Measurements from ENCODE around the gene PHLDB3. TPM values are rescaled to one million over a fixed set of nuclear protein-coding genes. Genes with fewer than 3 reads are reported as not detected.

Gene PHLDB3
- total RNA-seq, 1 donor from 2014 or later, result 13.4 TPM

DNA sequence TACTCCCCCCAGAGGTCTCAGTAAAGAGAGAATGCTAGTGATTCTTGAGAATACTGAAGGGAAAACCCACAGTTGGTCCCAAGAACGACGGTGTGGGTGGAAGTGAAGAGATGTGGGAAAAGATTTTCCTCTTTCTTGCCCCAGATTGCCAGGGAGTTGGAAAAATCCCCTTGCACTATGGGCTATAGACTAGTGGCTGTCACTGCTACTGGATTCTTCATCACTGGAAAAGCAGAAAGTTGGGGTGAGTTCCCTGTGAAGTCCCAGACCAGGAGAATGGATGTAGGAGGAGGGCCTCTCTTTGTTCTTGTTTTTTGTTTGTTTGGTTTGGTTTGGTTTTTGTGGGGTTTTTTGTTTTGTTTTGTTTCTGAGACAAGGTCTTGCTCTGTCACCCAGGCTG, 50.5 kb downstream of the PHLDB3 start:
- no peak for FAIRE-seq

DNA sequence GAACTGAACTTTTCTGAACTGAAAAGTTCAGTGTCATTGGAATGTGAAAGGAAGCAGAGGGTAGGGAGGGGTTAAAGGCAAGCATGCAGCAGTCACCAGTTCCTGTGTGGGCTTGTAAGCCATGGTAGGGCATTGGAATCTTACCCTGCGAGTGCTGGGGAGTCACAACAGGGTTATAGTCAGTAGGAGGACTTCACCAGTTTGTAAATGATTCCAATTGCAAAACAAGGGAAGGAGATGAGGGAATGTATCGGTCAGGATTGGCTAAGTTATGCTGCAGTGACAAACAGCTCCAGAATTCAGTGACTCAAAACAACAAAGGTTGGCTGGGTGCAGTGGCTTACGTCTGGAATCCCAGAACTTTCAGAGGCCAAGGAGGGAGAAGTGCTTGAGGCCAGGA, 52.0 kb downstream of the PHLDB3 start:
- Histone ChIP-seq H3K4me2 (ENCODE audit: low read length) (no peak overlapping the region), H3K9ac (ENCODE audit: low read length) (no peak overlapping the region), H3K9me3 (ENCODE audit: insufficient read depth, low read depth, low read length) (peaks cover 5% of the 10 kb centered on the region), H4K20me1 (ENCODE audit: insufficient read depth, low read length) (no peaks in the 10 kb centered on the region), H3K4me3 (ENCODE audit: insufficient read depth, low read depth, low read length) (no peak overlapping the region), H3K36me3 (ENCODE audit: insufficient read depth, low read length) (no peaks in the 10 kb centered on the region), H3K4me1 (ENCODE audit: insufficient read depth, low read length) (no peaks in the 10 kb centered on the region), H2AFZ (ENCODE audit: low read depth, low read length) (no peak overlapping the region), H3K79me2 (ENCODE audit: insufficient read depth, low read length) (no peaks in the 10 kb centered on the region), H3K27me3 (ENCODE audit: insufficient read depth, low read length) (no peaks in the 10 kb centered on the region), H3K27ac (ENCODE audit: low read depth, low read length) (no peak overlapping the region)
- no peak for FAIRE-seq
- peaks cover 2% of the 10 kb centered on the region for H3K4me1 Mint-ChIP-seq (ENCODE audit: low read depth, unreplicated experiment)
- peaks cover 7% of the 10 kb centered on the region for H3K9me3 Mint-ChIP-seq (ENCODE audit: unreplicated experiment)
- H3K27me3 Mint-ChIP-seq (ENCODE audit: low read depth, unreplicated experiment), result peaks cover 14% of the 10 kb centered on the region
- no peak for DNase-seq (ENCODE audit: low read depth)
- no peak overlapping the region for H3K4me3 Mint-ChIP-seq (ENCODE audit: unreplicated experiment)
- no peak overlapping the region for H3K27ac Mint-ChIP-seq (ENCODE audit: unreplicated experiment)
- TF ChIP-seq EZH2 (IDR thresholded peaks at IDR 0.05; ENCODE audit: insufficient read depth, low read length), result no peak
- TF ChIP-seq, protein P1, sequence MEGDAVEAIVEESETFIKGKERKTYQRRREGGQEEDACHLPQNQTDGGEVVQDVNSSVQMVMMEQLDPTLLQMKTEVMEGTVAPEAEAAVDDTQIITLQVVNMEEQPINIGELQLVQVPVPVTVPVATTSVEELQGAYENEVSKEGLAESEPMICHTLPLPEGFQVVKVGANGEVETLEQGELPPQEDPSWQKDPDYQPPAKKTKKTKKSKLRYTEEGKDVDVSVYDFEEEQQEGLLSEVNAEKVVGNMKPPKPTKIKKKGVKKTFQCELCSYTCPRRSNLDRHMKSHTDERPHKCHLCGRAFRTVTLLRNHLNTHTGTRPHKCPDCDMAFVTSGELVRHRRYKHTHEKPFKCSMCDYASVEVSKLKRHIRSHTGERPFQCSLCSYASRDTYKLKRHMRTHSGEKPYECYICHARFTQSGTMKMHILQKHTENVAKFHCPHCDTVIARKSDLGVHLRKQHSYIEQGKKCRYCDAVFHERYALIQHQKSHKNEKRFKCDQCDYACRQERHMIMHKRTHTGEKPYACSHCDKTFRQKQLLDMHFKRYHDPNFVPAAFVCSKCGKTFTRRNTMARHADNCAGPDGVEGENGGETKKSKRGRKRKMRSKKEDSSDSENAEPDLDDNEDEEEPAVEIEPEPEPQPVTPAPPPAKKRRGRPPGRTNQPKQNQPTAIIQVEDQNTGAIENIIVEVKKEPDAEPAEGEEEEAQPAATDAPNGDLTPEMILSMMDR (IDR thresholded peaks at IDR 0.05; ENCODE audit: insufficient read depth, low read depth, low read length), result no peak
- H3K36me3 Mint-ChIP-seq (ENCODE audit: low read depth, unreplicated experiment), result no peaks in the 10 kb centered on the region

More for the DNA sequence above, 50.5 kb downstream of the PHLDB3 start:
- Mint-ChIP-seq H3K9me3 (ENCODE audit: unreplicated experiment) (peaks cover 7% of the 10 kb centered on the region), H3K36me3 (ENCODE audit: low read depth, unreplicated experiment) (no peaks in the 10 kb centered on the region), H3K27ac (ENCODE audit: unreplicated experiment) (no peak overlapping the region), H3K4me1 (ENCODE audit: low read depth, unreplicated experiment) (peaks cover 2% of the 10 kb centered on the region), H3K4me3 (ENCODE audit: unreplicated experiment) (no peak overlapping the region), H3K27me3 (ENCODE audit: low read depth, unreplicated experiment) (peaks cover 17% of the 10 kb centered on the region)
- no peaks in the 10 kb centered on the region for H4K20me1 ChIP-seq (ENCODE audit: insufficient read depth, low read length)
- no peaks in the 10 kb centered on the region for H3K4me1 ChIP-seq (ENCODE audit: insufficient read depth, low read length)
- no peak overlapping the region for H3K9ac ChIP-seq (ENCODE audit: low read length)
- H3K79me2 ChIP-seq (ENCODE audit: insufficient read depth, low read length), result no peaks in the 10 kb centered on the region
- no peak overlapping the region for H3K27ac ChIP-seq (ENCODE audit: low read depth, low read length)
- no peaks in the 10 kb centered on the region for H3K27me3 ChIP-seq (ENCODE audit: insufficient read depth, low read length)
- DNase-seq (ENCODE audit: low read depth), result no peak
- TF ChIP-seq EZH2 (IDR thresholded peaks at IDR 0.05; ENCODE audit: insufficient read depth, low read length), result no peak
- TF ChIP-seq, protein P1 (IDR thresholded peaks at IDR 0.05; ENCODE audit: insufficient read depth, low read depth, low read length), result no peak
- H3K4me3 ChIP-seq (ENCODE audit: insufficient read depth, low read depth, low read length), result no peak overlapping the region
- peaks cover 5% of the 10 kb centered on the region for H3K9me3 ChIP-seq (ENCODE audit: insufficient read depth, low read depth, low read length)
- no peaks in the 10 kb centered on the region for H3K36me3 ChIP-seq (ENCODE audit: insufficient read depth, low read length)
- no peak overlapping the region for H3K4me2 ChIP-seq (ENCODE audit: low read length)
- no peak overlapping the region for H2AFZ ChIP-seq (ENCODE audit: low read depth, low read length)

DNA sequence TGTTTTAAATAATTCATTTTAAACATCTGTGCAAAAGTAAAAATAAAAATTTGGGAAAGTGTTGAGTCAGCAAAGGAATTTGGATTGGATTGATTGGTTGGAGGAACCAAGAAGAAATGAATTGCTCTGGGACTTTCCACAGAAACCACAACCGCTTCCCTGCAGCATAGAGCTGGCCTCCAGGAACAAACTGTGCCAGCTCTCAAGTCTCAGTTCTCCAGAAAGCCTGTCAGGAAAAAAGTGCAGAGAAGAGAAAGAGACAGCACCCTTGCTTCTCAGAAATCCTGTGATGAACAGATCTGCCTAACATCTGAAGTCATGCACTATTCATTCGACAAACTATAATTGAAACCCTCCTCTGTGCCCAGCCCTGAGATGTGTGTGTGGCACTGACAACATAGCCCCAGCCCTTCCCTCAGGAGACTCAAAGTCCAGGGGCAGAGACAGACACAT, 54.0 kb downstream of the PHLDB3 start:
- Mint-ChIP-seq H3K27me3 (ENCODE audit: low read depth, unreplicated experiment) (peaks cover 11% of the 10 kb centered on the region), H3K9me3 (ENCODE audit: unreplicated experiment) (peaks cover 7% of the 10 kb centered on the region), H3K4me3 (ENCODE audit: unreplicated experiment) (peak overlapping the region; percentile 23), H3K27ac (ENCODE audit: unreplicated experiment) (no peak overlapping the region), H3K36me3 (ENCODE audit: low read depth, unreplicated experiment) (no peaks in the 10 kb centered on the region), H3K4me1 (ENCODE audit: low read depth, unreplicated experiment) (peaks cover 2% of the 10 kb centered on the region)
- FAIRE-seq (no peak), DNase-seq (ENCODE audit: low read depth) (peak; percentile 70)
- H3K27me3 ChIP-seq (ENCODE audit: insufficient read depth, low read length), result no peaks in the 10 kb centered on the region
- no peak overlapping the region for H2AFZ ChIP-seq (ENCODE audit: low read depth, low read length)
- H4K20me1 ChIP-seq (ENCODE audit: insufficient read depth, low read length), result no peaks in the 10 kb centered on the region
- H3K4me3 ChIP-seq (ENCODE audit: insufficient read depth, low read depth, low read length), result no peak overlapping the region
- H3K9me3 ChIP-seq (ENCODE audit: insufficient read depth, low read depth, low read length), result peaks cover 5% of the 10 kb centered on the region
- TF ChIP-seq EZH2 (IDR thresholded peaks at IDR 0.05; ENCODE audit: insufficient read depth, low read length), result no peak
- TF ChIP-seq, protein P1 (IDR thresholded peaks at IDR 0.05; ENCODE audit: insufficient read depth, low read depth, low read length), result no peak
- no peak overlapping the region for H3K4me2 ChIP-seq (ENCODE audit: low read length)
- H3K79me2 ChIP-seq (ENCODE audit: insufficient read depth, low read length), result no peaks in the 10 kb centered on the region
- no peaks in the 10 kb centered on the region for H3K36me3 ChIP-seq (ENCODE audit: insufficient read depth, low read length)
- H3K27ac ChIP-seq (ENCODE audit: low read depth, low read length), result no peak overlapping the region
- H3K4me1 ChIP-seq (ENCODE audit: insufficient read depth, low read length), result no peaks in the 10 kb centered on the region
- no peak overlapping the region for H3K9ac ChIP-seq (ENCODE audit: low read length)

Data from astrocyte (in vitro differentiated cells and primary cell).